ENCODE measurements around the gene TMEM158.
A peak's percentile ranks its signal among the peaks of the same experiment; 100 is the strongest.

The TMEM158 gene

GRCh38 chr3:45226206-45226915 lies at the start of gene TMEM158:
Gene TMEM158, minus strand, starts transcription at chr3:45226287. Its CDS starts 260 bp downstream, at chr3:45226027.
- peak; percentile 65 to 68 for DNase-seq (ENCODE audit: low read depth in 2 of 2)

DNA sequence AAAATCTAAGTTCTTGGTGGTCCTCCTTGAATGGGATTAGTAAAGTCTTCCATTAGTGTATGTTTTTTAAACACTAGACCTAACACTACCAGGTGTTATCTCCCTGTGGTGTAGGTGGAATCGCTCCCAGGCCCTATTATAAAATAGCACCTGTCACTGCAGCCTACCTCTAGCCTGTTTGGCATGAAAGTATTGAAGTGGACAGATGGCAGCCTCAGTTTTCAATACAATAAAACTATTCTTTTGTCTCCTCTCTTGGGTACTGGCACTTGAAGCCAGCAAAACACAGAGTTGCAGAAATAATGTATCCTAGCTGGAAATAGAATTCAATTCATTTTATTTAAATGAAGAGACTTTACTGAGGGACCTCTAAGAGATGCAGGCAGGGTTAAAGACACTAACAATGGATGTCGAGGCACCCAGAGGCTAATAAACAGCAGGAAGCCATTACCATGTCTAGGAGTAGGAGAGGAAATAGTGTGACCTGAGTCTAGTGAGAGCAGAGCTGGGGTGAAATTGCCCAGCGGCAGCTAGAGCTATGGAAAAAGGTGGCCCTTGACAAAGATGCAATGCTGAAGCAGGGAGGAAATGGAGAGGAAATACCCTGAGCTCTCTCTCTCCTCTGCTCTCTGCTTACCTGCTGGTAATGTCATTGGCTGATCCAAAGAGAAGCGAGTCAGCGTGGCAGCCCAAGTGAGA lies 49.1 kb upstream of the TMEM158 start:
- no peak for DNase-seq (ENCODE audit: low read depth in 2 of 2)

GRCh38 chr3:45273681-45274515 lies 47.8 kb upstream of the TMEM158 start:
- no peak for DNase-seq (ENCODE audit: low read depth in 2 of 2)

GRCh38 chr3:45272828-45273470 lies 46.9 kb upstream of the TMEM158 start:
- no peak for DNase-seq (ENCODE audit: low read depth in 2 of 2)

DNA sequence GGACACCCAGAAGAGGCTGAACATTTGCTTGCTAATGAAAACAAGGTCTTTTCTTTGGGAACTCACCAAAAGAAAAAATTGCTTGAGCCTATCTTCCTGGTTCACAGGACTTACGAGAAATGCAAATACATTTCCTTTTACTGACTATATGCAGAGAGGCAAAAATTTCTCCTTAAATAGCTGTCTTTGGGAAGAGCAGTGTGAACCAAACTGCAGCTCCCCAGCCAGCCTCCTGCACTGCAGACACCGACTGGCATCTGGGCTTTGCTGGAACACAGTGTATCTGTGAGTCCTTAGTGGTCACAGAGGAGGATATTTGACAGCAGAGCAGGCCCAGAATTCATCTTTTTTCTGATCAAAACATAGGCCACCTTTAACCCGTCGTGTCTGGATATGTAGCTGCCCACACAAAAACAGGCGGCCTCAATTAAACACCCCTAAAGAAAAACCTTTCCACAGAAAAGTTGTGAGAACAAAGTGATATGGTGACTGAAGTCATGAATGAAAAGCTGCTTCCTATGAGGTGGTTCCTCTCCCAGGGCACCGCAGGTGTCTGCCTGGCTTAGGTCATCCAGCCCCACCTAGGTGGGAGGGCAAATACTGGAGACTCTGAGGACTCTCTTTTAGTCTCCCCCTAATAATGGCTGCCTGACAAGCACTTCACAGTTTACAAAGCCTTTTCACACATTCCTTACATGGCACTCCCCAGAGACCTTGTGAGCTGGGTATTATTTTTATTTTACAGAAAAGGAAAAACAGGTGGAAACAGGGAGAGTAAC lies 46.1 kb upstream of the TMEM158 start:
- no peak for DNase-seq (ENCODE audit: low read depth in 2 of 2)

GRCh38 chr3:45269952-45270351 lies 43.9 kb upstream of the TMEM158 start:
- DNase-seq (ENCODE audit: low read depth in 2 of 2): no peak

GRCh38 chr3:45267097-45267496 lies 41.0 kb upstream of the TMEM158 start:
- DNase-seq (ENCODE audit: low read depth in 2 of 2): no peak

DNA sequence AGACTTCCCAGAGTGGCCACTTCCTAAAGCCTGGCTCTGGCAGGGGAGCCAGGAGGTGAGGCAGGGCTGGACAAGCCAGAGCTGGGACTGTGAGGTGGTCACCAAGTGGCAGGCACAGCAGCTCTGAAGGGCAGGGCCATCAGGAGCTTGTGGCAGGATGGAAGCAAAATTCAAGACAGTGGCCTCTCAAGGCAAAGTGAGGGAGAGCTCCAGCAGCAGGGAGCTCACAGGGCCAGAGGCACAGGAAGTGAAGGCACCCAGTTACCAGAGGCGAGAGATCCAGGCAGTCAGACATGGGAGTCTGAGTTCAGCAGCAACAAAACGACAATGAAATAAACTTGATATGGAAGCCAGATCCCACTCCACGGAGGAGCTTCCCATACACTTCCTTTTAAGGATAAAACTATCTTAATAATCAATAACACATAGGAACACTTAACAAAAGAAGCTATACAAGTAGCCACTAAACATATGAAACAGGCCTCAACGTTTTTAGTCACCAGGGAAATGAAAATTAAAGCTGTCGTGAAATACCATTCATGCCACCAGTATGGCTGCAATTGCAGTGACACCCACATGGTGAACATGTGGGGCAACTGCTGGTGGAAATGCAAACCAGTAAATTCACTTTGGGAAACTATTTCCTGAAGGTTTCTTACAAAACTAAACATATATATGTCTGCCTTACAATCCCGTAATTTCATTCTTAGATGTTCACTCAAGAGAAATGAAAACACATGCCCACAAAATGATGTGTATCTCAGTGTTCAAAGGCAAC lies 35.4 kb upstream of the TMEM158 start:
- no peak for DNase-seq (ENCODE audit: low read depth in 2 of 2)

DNA sequence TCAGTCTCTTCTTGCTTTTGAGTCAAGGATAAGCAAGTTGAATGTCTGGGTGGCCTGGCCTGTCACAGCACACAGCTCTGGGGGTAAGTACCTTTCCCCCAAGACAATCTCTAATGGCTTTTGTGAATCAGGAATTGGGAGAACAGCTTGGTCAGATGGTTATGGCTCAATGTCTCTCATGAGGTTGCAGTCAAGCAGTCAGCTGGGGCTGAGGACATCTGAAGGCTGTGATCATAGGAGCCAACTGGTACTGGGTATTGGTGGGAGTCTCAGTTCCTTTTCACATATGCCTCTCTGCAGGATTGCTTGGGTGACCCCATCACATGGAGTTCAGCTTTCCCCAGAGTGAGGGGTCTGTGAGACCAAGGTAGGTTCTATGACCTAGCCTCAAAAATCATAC lies 33.0 kb upstream of the TMEM158 start:
- no peak for DNase-seq (ENCODE audit: low read depth in 2 of 2)

GRCh38 chr3:45258317-45258716 lies 32.2 kb upstream of the TMEM158 start:
- no peak for DNase-seq (ENCODE audit: low read depth in 2 of 2)

- DNase-seq (ENCODE audit: low read depth in 2 of 2): no peak
These were observed 27.2 kb upstream of the TMEM158 start for GRCh38 chr3:45253316-45253715.

DNA sequence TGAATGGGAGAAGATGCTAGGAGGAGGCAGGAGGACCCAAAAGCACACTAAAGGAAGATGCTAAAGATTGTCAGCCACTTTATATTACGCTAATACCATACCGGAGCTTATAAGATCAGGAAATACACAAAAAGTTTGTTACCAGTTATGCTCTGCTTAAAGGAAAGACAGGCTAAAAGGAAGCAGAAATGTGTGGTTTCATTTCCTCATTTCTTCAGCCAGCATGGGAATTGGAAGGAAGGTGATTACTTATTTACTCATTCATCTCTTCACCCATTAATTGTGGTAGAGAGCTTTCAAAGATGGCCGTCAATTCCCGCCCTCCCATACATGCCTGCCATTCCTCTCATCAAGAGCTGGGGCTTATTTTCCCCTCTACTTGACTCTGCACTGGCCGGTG lies 26.7 kb upstream of the TMEM158 start:
- DNase-seq (ENCODE audit: low read depth in 2 of 2): no peak

DNA sequence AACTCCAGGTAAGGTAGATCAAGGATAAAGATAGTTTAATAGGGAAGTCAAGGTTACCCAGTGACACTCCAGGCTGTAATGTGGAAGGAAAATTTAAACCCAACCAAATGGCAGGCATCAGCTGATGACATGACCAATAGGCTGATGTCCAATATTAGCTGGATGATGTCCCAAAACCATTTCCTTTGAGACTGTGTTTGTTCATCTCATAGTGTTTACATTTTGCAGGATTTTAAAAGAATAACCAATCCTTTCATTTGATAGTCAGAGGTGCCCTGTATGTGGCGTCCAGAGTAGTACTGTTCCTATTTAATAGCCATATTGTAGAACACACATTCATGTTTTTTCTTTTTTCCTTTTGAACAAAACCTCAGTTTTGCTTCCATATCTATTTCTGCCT lies 23.3 kb upstream of the TMEM158 start:
- DNase-seq (ENCODE audit: low read depth in 2 of 2): no peak

DNA sequence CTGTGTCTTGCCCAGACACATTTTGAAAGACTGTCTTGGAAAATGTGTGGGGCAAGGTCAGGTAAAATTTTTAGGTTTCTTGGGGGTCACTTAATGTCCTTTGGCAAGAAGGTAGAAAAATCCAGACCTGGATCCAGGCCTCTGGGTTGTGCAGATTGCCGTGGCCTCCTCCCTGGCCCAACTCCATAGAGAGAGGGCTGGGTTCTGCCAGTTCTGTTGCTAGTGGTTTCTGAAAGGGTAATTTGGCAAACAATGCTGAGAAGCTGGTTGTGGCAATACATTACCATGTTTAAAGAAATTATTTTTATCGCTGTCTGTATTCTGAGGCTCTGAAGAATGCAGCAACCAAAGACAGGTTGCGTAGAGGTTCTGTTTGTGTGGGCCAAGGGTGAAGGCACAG lies 20.2 kb upstream of the TMEM158 start:
- DNase-seq (ENCODE audit: low read depth in 2 of 2): no peak

GRCh38 chr3:45244356-45244755 lies 18.3 kb upstream of the TMEM158 start:
- no peak for DNase-seq (ENCODE audit: low read depth in 2 of 2)

- no peak for DNase-seq (ENCODE audit: low read depth in 2 of 2)
These were observed 15.1 kb upstream of the TMEM158 start for GRCh38 chr3:45241206-45241605.

DNA sequence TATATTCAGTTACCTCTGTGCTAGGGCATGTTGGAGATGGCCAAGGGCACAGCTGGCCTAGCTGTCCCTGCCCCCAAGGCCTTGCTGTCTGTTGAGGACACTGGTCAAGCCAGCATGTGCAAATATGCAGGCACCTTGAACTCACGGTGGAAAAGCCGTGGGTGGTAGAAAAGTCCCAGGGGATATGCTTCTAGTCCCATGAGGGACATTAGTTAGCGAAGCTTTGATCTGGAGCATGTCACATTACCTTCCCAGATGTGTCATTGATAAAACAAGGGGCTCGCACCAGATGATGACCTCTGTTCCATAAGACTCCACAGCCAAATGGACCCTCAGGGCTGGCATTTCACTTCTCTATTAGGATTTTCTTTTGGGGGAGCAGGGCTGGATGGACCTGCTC lies 14.2 kb upstream of the TMEM158 start:
- DNase-seq (ENCODE audit: low read depth in 2 of 2): no peak

- DNase-seq (ENCODE audit: low read depth in 2 of 2): no peak
These were observed 13.2 kb upstream of the TMEM158 start for GRCh38 chr3:45239254-45239653.

GRCh38 chr3:45236964-45237363 lies 10.9 kb upstream of the TMEM158 start:
- no peak for DNase-seq (ENCODE audit: low read depth in 2 of 2)

- DNase-seq (ENCODE audit: low read depth in 2 of 2): no peak
These were observed 9.3 kb upstream of the TMEM158 start for GRCh38 chr3:45235409-45235808.

DNA sequence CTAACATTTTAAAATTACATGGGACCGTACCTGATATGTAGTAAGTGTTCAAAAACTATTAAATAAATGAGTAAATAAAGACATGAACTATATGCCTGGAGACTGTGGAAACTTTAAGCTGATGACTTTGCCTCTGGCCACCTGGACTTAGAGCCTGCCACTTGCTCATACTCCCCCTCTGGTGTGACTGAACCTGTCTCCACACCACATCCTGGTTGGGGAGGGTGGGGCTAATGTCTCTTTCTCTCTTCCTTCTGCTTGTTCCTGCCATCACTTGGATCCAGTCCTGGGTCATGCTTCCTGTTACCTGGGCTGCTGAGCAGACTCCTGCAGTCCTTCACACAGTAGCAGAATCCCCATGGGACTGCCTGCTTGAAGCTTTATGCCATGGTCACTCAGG lies 8.2 kb upstream of the TMEM158 start:
- DNase-seq (ENCODE audit: low read depth in 2 of 2): no peak
